K562 treated with DMSO at 1 percent for 48 hours (cell line): ENCODE measurements around the gene SLC2A11. TPM values are rescaled to one million over a fixed set of nuclear protein-coding genes. Genes with fewer than 3 reads are reported as not detected.

ENCODE experiments used
- total RNA-seq: library from RNA; unstranded; fragments of 300-600 nt; gene quantifications from 2 replicates; pipeline ENCODE4 v1.2.3, GENCODE V29; 2022; ENCODE audit warnings: low replicate concordance; ENCODE audit errors: extremely low read depth

Gene SLC2A11, protein sequence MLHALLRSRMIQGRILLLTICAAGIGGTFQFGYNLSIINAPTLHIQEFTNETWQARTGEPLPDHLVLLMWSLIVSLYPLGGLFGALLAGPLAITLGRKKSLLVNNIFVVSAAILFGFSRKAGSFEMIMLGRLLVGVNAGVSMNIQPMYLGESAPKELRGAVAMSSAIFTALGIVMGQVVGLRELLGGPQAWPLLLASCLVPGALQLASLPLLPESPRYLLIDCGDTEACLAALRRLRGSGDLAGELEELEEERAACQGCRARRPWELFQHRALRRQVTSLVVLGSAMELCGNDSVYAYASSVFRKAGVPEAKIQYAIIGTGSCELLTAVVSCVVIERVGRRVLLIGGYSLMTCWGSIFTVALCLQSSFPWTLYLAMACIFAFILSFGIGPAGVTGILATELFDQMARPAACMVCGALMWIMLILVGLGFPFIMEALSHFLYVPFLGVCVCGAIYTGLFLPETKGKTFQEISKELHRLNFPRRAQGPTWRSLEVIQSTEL
- total RNA-seq, result not detected in 2 replicates

GRCh38 chr22:23857606-23858483, at the start of gene SLC2A11:
Gene SLC2A11 (plus strand): TSS chr22:23857875. CDS start chr22:23858000, 125 bp downstream.

DNA sequence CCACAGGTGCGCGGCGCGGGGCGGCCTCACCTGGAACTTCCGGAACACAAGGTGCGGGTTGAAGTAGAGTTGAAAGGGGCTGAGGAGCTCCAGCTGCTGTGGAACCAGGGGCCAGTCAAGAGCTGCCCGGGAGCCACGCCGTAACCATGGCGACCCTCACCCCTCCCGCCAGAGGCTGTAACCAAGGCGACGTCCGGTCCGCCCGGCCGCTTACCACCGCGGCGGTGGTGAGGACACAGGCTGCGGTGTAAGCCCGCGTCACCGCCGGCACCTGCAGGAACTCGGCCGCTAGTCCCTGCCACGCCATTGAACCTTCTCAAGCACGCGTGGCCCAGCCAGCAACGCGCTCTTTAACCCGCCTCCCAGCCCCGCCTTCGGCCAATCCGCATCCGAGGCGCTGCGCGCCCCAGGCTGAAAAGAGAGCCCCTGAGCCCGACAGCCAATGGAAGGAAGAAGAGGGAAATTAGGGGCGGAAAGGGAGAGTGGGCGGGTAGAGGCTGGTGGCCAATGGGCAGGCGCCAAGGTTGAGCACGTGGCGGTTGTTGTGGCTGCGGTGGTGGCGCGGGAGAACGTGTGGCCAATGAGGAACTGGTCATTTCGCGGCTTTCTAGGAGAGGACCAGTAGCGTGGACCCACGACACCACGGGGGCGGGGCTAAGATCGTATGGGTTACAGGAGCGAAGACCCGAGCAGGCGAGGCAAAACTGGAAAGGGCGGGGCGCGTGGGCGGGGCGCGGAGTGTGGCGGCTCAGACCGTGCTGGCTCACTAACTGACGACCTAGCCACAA, 18.8 kb upstream of the SLC2A11 start, which contains the start of gene DERL3:
DERL3 (minus strand) TSS at position 326 of the 788 bp plus-strand sequence; CDS start at position 307, 19 bp downstream.

DNA sequence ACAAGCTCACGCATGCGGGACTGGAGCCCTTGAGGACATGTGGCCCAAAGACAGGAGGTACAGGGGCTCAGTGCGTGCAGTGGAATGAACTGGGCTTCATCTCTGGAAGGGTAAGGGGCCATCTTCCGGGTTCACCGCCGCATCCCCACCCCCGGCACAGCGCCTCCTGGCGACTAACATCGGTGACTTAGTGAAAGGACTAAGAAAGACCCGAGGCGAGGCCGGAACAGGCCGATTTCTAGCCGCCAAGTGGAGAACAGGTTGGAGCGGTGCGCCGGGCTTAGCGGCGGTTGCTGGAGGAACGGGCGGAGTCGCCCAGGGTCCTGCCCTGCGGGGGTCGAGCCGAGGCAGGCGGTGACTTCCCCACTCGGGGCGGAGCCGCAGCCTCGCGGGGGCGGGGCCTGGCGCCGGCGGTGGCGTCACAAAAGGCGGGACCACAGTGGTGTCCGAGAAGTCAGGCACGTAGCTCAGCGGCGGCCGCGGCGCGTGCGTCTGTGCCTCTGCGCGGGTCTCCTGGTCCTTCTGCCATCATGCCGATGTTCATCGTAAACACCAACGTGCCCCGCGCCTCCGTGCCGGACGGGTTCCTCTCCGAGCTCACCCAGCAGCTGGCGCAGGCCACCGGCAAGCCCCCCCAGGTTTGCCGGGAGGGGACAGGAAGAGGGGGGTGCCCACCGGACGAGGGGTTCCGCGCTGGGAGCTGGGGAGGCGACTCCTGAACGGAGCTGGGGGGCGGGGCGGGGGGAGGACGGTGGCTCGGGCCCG, 36.5 kb downstream of the SLC2A11 start, which contains the start of gene MIF:
MIF (plus strand) TSS at position 439 of the 765 bp plus-strand sequence; CDS start at position 531, 92 bp downstream.

Other genes starting within 250 kb of the SLC2A11 start
- gene DRICH1, start 225.6 kb upstream of the SLC2A11 start, total RNA-seq, result not detected in 2 replicates
- not detected in 2 replicates for gene RGL4, start 166.9 kb upstream of the SLC2A11 start, total RNA-seq
- gene ZNF70, start 106.8 kb upstream of the SLC2A11 start, total RNA-seq, result not detected in 2 replicates
- not detected in 2 replicates for gene VPREB3, start 103.5 kb upstream of the SLC2A11 start, total RNA-seq
- gene C22orf15, start 94.9 kb upstream of the SLC2A11 start, total RNA-seq, result not detected in 2 replicates
- gene CHCHD10, start 89.9 kb upstream of the SLC2A11 start, total RNA-seq, result not detected in 2 replicates
- gene MMP11, start 85.0 kb upstream of the SLC2A11 start, total RNA-seq, result not detected in 2 replicates
- gene SMARCB1, start 70.9 kb upstream of the SLC2A11 start, total RNA-seq, result not detected in 2 replicates
- gene DERL3, start 18.9 kb upstream of the SLC2A11 start, total RNA-seq, result not detected in 2 replicates
- not detected in 2 replicates for gene MIF, start 36.5 kb downstream of the SLC2A11 start, total RNA-seq
- gene GSTT2B, start 103.3 kb downstream of the SLC2A11 start, total RNA-seq, result not detected in 2 replicates
- not detected in 2 replicates for gene DDTL, start 109.0 kb downstream of the SLC2A11 start, total RNA-seq
- not detected in 2 replicates for gene DDT, start 116.6 kb downstream of the SLC2A11 start, total RNA-seq
- gene GSTT2, start 122.3 kb downstream of the SLC2A11 start, total RNA-seq, result not detected in 2 replicates
- not detected in 2 replicates for gene GSTT4, start 147.6 kb downstream of the SLC2A11 start, total RNA-seq
- not detected in 2 replicates for gene CABIN1, start 153.4 kb downstream of the SLC2A11 start, total RNA-seq